ENCODE results near the gene ATXN1. TPM values are rescaled to one million over a fixed set of nuclear protein-coding genes. Genes with fewer than 3 reads are reported as not detected.
A peak's percentile ranks its signal among the peaks of the same experiment; 100 is the strongest.

ATXN1 gene
- polyA plus RNA-seq, 1 of the 3 experiments (the other 2 are of a cell fraction) = 7.9 TPM

DNA sequence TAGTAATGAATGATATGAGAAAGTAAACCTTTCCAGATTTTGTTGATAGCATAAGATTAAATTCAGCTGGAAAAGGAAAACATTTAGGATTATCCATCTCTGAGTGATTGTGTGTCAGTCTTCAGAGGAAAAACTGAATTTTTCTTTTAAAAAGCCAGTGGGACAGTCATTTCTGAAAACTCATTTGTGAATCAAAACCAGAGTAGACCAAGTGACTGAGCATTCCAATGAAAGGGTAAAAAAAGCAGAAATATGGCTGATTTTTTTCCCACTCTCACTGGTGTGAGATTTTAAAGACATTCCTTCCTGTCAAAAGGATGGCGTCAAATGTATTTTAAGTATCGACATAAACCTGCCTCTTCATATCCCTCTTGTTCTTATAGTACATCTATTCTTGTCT, 308.9 kb downstream of the ATXN1 start:
- H3K79me2 ChIP-seq (ENCODE audit: insufficient read depth) = peaks cover 11% of the 10 kb centered on the region; the same call in 1 of the 2 replicates

DNA sequence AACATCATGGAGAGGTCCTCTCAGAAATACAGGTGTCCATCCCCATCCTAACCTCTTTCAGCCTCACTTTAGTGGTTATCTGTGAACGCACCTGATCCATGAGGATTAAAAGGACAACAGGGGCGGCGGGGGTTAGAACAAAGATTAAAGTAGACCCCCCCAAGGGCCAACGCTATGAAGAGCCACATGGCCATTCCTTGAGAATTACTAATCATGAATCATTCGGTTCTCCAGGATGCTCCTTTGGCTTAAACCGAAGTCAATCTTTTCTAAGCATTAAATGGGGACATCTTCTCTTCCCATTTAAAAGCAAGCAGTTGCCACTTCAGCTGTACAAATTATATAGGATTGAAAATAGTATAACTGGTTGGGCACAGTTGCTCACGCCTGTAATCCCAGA, 310.4 kb downstream of the ATXN1 start:
- H3K9me3 ChIP-seq = no peaks in the 10 kb centered on the region
- CTCF ChIA-PET = no interaction called here
- H3K9me2 ChIP-seq = no peaks in the 10 kb centered on the region
- no peak overlapping the region for H3K4me3 ChIP-seq (ENCODE audit: low read depth in 2 of 2, low read length in 1 of 2)
- H4K20me1 ChIP-seq (ENCODE audit: insufficient read depth) = no peaks in the 10 kb centered on the region
- H3K4me2 ChIP-seq = peak overlapping the region; percentile 16
- H3K9ac ChIP-seq = peak overlapping the region; percentile 24; the same call in 1 of the 2 replicates
- H2AFZ ChIP-seq (ENCODE audit: low read depth) = no peak overlapping the region
- H3K27ac ChIP-seq (ENCODE audit: low read depth in 2 of 2, low read length in 1 of 2) = peak overlapping the region in 1 of 2 experiments; percentile 90; a peak in 2 of 4 replicates
- H3K36me3 ChIP-seq (replicated peaks in 1 of 2; ENCODE audit: control insufficient read depth in 1 of 2, insufficient read depth in 2 of 2, low read length in 1 of 2) = no peaks in the 10 kb centered on the region
- no peaks in the 10 kb centered on the region for H3K27me3 ChIP-seq (ENCODE audit: insufficient read depth)
- peaks cover 24% of the 10 kb centered on the region for H3F3A ChIP-seq (replicated peaks; ENCODE audit: insufficient read depth)
- peaks cover 8% of the 10 kb centered on the region; the same call in 1 of the 2 replicates for H3K79me2 ChIP-seq (ENCODE audit: insufficient read depth)
- peaks cover 0 to 6% of the 10 kb centered on the region in 2 experiments; a peak in 3 of 4 replicates for H3K4me1 ChIP-seq (ENCODE audit: control insufficient read depth in 1 of 2, insufficient read depth in 2 of 2, low read depth in 1 of 2, low read length in 1 of 2)
- DNase-seq = no peak
- WGBS (ENCODE audit: low lambda C conversion rate) = 70% methylated on average over 7 of the region's 7 CpGs
- POLR2A ChIA-PET = no interaction called here
- TF ChIP-seq FOXM1 (IDR thresholded peaks at IDR 0.05; ENCODE audit: low read depth) = no peak
- TF ChIP-seq FOSL2 (IDR thresholded peaks at IDR 0.05; ENCODE audit: borderline replicate concordance, low read depth) = peak; percentile 82
- TF ChIP-seq, protein P1, sequence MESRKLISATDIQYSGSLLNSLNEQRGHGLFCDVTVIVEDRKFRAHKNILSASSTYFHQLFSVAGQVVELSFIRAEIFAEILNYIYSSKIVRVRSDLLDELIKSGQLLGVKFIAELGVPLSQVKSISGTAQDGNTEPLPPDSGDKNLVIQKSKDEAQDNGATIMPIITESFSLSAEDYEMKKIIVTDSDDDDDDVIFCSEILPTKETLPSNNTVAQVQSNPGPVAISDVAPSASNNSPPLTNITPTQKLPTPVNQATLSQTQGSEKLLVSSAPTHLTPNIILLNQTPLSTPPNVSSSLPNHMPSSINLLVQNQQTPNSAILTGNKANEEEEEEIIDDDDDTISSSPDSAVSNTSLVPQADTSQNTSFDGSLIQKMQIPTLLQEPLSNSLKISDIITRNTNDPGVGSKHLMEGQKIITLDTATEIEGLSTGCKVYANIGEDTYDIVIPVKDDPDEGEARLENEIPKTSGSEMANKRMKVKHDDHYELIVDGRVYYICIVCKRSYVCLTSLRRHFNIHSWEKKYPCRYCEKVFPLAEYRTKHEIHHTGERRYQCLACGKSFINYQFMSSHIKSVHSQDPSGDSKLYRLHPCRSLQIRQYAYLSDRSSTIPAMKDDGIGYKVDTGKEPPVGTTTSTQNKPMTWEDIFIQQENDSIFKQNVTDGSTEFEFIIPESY (IDR thresholded peaks at IDR 0.05; ENCODE audit: borderline replicate concordance, low read depth) = no peak
- TF ChIP-seq, protein P2, sequence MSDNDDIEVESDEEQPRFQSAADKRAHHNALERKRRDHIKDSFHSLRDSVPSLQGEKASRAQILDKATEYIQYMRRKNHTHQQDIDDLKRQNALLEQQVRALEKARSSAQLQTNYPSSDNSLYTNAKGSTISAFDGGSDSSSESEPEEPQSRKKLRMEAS (IDR thresholded peaks at IDR 0.05; ENCODE audit: low read depth) = peak; percentile 59; the same call in 1 of the 2 replicates
- TF ChIP-seq, protein P3, sequence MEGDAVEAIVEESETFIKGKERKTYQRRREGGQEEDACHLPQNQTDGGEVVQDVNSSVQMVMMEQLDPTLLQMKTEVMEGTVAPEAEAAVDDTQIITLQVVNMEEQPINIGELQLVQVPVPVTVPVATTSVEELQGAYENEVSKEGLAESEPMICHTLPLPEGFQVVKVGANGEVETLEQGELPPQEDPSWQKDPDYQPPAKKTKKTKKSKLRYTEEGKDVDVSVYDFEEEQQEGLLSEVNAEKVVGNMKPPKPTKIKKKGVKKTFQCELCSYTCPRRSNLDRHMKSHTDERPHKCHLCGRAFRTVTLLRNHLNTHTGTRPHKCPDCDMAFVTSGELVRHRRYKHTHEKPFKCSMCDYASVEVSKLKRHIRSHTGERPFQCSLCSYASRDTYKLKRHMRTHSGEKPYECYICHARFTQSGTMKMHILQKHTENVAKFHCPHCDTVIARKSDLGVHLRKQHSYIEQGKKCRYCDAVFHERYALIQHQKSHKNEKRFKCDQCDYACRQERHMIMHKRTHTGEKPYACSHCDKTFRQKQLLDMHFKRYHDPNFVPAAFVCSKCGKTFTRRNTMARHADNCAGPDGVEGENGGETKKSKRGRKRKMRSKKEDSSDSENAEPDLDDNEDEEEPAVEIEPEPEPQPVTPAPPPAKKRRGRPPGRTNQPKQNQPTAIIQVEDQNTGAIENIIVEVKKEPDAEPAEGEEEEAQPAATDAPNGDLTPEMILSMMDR (IDR thresholded peaks at IDR 0.05) = no peak
- TF ChIP-seq FOXJ3 (CRISPR knock-in tag; IDR thresholded peaks at IDR 0.05) = no peak
- TF ChIP-seq MXI1 (IDR thresholded peaks at IDR 0.05; ENCODE audit: low read depth, low read length) = no peak
- no peak for TF ChIP-seq CHD2 (IDR thresholded peaks at IDR 0.05; ENCODE audit: low read length, partially characterized antibody)
- no peak for TF ChIP-seq RFX5 (IDR thresholded peaks at IDR 0.05; ENCODE audit: low read length)
- TF ChIP-seq GABPA (IDR thresholded peaks at IDR 0.05; ENCODE audit: low read depth) = no peak
- TF ChIP-seq ELF1 (IDR thresholded peaks at IDR 0.05) = no peak
- TF ChIP-seq, protein P4, sequence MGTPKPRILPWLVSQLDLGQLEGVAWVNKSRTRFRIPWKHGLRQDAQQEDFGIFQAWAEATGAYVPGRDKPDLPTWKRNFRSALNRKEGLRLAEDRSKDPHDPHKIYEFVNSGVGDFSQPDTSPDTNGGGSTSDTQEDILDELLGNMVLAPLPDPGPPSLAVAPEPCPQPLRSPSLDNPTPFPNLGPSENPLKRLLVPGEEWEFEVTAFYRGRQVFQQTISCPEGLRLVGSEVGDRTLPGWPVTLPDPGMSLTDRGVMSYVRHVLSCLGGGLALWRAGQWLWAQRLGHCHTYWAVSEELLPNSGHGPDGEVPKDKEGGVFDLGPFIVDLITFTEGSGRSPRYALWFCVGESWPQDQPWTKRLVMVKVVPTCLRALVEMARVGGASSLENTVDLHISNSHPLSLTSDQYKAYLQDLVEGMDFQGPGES (IDR thresholded peaks at IDR 0.05; ENCODE audit: low read depth, low read length) = no peak

More for the DNA sequence above, 308.9 kb downstream of the ATXN1 start:
- no peak for DNase-seq
- H3K27me3 ChIP-seq (ENCODE audit: insufficient read depth) = no peaks in the 10 kb centered on the region
- no peak overlapping the region for H3K4me2 ChIP-seq
- H3K4me1 ChIP-seq (ENCODE audit: control insufficient read depth in 1 of 2, insufficient read depth in 2 of 2, low read depth in 1 of 2, low read length in 1 of 2) = peaks cover 0 to 6% of the 10 kb centered on the region in 2 experiments; a peak in 3 of 4 replicates
- WGBS (ENCODE audit: low lambda C conversion rate) = 98% methylated on average over 2 of the region's 2 CpGs
- no peaks in the 10 kb centered on the region for H4K20me1 ChIP-seq (ENCODE audit: insufficient read depth)
- H3K36me3 ChIP-seq (replicated peaks in 1 of 2; ENCODE audit: control insufficient read depth in 1 of 2, insufficient read depth in 2 of 2, low read length in 1 of 2) = no peaks in the 10 kb centered on the region
- TF ChIP-seq, protein P4 (IDR thresholded peaks at IDR 0.05; ENCODE audit: low read depth, low read length) = no peak
- TF ChIP-seq FOSL2 (IDR thresholded peaks at IDR 0.05; ENCODE audit: borderline replicate concordance, low read depth) = no peak
- no peak for TF ChIP-seq ELF1 (IDR thresholded peaks at IDR 0.05)
- no peak for TF ChIP-seq EZH2phosphoT487 (IDR thresholded peaks at IDR 0.05; ENCODE audit: borderline replicate concordance, low read depth)
- TF ChIP-seq CHD2 (IDR thresholded peaks at IDR 0.05; ENCODE audit: low read length, partially characterized antibody) = no peak
- TF ChIP-seq, protein P2 (IDR thresholded peaks at IDR 0.05; ENCODE audit: low read depth) = no peak
- TF ChIP-seq TEAD4 (IDR thresholded peaks at IDR 0.05; ENCODE audit: borderline replicate concordance, insufficient read depth) = no peak
- no peak for TF ChIP-seq RCOR1 (IDR thresholded peaks at IDR 0.05; ENCODE audit: low read length)
- TF ChIP-seq, protein P5, sequence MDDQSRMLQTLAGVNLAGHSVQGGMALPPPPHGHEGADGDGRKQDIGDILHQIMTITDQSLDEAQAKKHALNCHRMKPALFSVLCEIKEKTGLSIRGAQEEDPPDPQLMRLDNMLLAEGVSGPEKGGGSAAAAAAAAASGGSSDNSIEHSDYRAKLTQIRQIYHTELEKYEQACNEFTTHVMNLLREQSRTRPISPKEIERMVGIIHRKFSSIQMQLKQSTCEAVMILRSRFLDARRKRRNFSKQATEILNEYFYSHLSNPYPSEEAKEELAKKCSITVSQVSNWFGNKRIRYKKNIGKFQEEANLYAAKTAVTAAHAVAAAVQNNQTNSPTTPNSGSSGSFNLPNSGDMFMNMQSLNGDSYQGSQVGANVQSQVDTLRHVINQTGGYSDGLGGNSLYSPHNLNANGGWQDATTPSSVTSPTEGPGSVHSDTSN (IDR thresholded peaks at IDR 0.05) = no peak
- no peak for TF ChIP-seq RFX5 (IDR thresholded peaks at IDR 0.05; ENCODE audit: low read length)
- H3K9ac ChIP-seq = no peak overlapping the region
- no peaks in the 10 kb centered on the region for H3K9me3 ChIP-seq
- no peaks in the 10 kb centered on the region for H3K9me2 ChIP-seq
- H3K4me3 ChIP-seq (ENCODE audit: low read depth in 2 of 2, low read length in 1 of 2) = no peak overlapping the region
- CTCF ChIA-PET = no interaction called here
- H3F3A ChIP-seq (replicated peaks; ENCODE audit: insufficient read depth) = peaks cover 29% of the 10 kb centered on the region
- POLR2A ChIA-PET = no interaction called here
- no peak overlapping the region for H2AFZ ChIP-seq (ENCODE audit: low read depth)
- H3K27ac ChIP-seq (ENCODE audit: low read depth in 2 of 2, low read length in 1 of 2) = no peak overlapping the region

Data from SK-N-SH (cell line).